SJCRH30 (cell line): Measurements from ENCODE around the gene FAM193A. TPM values are rescaled to one million over a fixed set of nuclear protein-coding genes. Genes with fewer than 3 reads are reported as not detected.
"Not testable (repeated sequence)": the region's sequence is repeated elsewhere in the genome, so short reads cannot be mapped to it uniquely, and the experiment has no call there.

Experiments
- DNase-seq, 2 experiments: peaks; one replicate each; pipeline ENCODE4 v3.0.0-alpha.2; 2015 to 2020
- H3K27ac ChIP-seq: fragments of 250-450 bp; sonication (Bioruptor Pico); 2 replicates; pipeline ENCODE4 v1.5.1; 2020; ENCODE audit warnings: mild to moderate bottlenecking, moderate library complexity
- H3K27me3 ChIP-seq: fragments of 250-450 bp; sonication (Bioruptor Pico); 2 replicates; pipeline ENCODE4 v1.5.1; 2020; ENCODE audit warnings: mild to moderate bottlenecking, moderate library complexity
- H3K36me3 ChIP-seq: fragments of 250-450 bp; sonication (Bioruptor Pico); 2 replicates; pipeline ENCODE4 v1.5.1; 2020; ENCODE audit warnings: mild to moderate bottlenecking, moderate library complexity
- H3K4me1 ChIP-seq: fragments of 250-450 bp; sonication (Bioruptor Pico); 2 replicates; pipeline ENCODE4 v1.5.1; 2020; ENCODE audit warnings: mild to moderate bottlenecking, moderate library complexity
- H3K4me3 ChIP-seq: fragments of 250-450 bp; sonication (Bioruptor Pico); 2 replicates; pipeline ENCODE4 v1.5.1; 2020; ENCODE audit warnings: mild to moderate bottlenecking, moderate library complexity
- H3K9me3 ChIP-seq: fragments of 250-450 bp; sonication (Bioruptor Pico); replicated peaks from 2 replicates; pipeline ENCODE4 v1.5.1; 2020; ENCODE audit warnings: mild to moderate bottlenecking, moderate library complexity
- total RNA-seq: library from RNA; depleted of rRNA; stranded (reverse); fragments of >200 nt; shearing (Covaris generic); gene quantifications from 2 replicates; pipeline ENCODE4 v1.2.3, GENCODE V29; 2014

Gene FAM193A
- total RNA-seq, 1 experiment from 2014 or later, result 20.4 TPM

DNA sequence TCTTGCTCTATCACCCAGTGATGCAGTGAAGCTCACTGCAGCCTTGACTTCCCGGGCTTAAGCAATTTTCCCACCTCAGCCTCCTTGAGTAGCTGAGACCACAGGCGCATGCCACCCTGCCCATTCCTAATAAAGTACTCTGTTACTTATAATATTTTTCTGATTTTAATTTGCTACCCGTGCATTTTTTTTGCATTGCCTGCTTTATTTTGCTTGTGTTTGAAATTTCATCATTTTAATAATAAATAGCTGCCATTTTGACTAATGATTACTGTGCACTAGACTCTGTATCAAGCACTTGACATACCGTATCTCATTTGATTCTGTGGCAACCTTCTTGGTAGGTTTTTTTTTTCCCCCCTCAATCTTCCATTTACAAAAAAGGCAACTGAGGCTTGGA, 41.7 kb downstream of the FAM193A start:
- Histone ChIP-seq H3K4me1 (peaks cover 12% of the 10 kb centered on the region), H3K27ac (no peak overlapping the region), H3K4me3 (no peak overlapping the region), H3K9me3 (peaks cover 5% of the 10 kb centered on the region; the same call in 1 of the 2 replicates), H3K27me3 (no peaks in the 10 kb centered on the region), H3K36me3 (peaks cover 2% of the 10 kb centered on the region; the same call in 1 of the 2 replicates)
- no peak for DNase-seq

DNA sequence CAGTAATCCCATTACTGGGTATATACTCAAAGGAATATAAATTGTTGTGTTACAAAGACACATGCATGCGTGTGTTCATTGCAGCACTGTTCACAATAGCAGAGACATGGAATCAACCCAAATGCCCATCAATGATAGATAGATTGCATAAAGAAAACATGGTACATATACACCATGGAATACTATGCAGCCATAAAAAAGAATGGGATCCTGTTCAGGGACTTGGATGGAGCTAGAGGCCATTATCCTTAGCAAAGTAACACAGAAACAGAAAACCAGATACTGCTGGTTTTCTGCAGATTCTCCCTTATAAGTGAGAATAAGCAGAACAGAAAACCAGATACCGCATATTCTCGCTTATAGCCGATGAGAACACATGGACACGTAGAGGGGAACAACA, 43.5 kb downstream of the FAM193A start:
- Histone ChIP-seq H3K36me3 (peaks cover 2% of the 10 kb centered on the region; the same call in 1 of the 2 replicates), H3K27ac (no peak overlapping the region), H3K4me3 (no peak overlapping the region), H3K27me3 (no peaks in the 10 kb centered on the region), H3K9me3 (peaks cover 5% of the 10 kb centered on the region; the same call in 1 of the 2 replicates), H3K4me1 (peaks cover 19% of the 10 kb centered on the region)
- no peak for DNase-seq

DNA sequence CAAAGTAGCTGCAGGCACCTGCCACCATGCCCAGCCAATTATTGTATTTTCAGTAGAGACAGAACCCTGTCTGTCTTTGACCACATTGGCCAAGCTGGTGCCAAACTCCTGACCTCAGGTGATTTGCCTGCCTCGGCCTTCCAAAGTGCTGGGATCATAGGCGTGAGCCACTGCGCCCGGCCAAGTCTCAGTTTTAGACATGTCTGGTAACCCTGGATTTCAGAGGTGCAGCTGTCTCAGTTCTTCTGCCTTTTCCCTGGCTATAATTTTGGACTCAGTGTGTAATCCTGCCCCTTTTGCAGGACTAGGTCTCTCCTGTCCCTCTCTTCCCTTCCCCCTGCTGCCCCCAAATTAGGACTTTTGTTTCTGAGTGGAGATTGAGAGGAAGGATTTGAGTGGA, 46.6 kb downstream of the FAM193A start:
- peak overlapping the region; percentile 57 for H3K27ac ChIP-seq

DNA sequence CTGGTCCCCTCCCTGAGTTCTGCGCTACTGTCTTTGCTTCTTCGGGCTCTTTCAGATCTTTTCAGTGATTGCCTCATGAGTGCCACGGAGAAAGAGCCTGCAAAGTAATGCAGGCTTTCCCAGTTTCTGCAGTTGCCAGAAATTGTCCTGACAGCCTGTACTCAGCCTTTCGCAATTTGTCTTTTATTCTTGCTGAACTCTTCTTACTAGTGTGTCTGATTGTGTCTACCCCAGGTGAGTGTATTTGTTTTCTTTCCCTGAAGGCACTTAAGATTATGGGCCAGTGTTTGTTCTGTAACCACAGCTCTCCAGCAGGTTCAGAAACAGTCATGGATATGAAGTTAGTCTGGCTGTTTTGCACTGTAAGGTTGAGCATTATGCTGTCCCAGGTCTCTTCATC, 47.1 kb downstream of the FAM193A start:
- Histone ChIP-seq H3K9me3 (peaks cover 5% of the 10 kb centered on the region; the same call in 1 of the 2 replicates), H3K4me1 (peaks cover 19% of the 10 kb centered on the region), H3K36me3 (no peaks in the 10 kb centered on the region), H3K4me3 (no peak overlapping the region), H3K27ac (peak overlapping the region; percentile 57), H3K27me3 (no peaks in the 10 kb centered on the region)
- DNase-seq, result no peak

More for the DNA sequence above, 46.6 kb downstream of the FAM193A start:
- H3K4me3 ChIP-seq, result no peak overlapping the region
- H3K36me3 ChIP-seq, result no peaks in the 10 kb centered on the region
- peak; percentile 47 to 72 for DNase-seq
- H3K27me3 ChIP-seq, result no peaks in the 10 kb centered on the region
- peaks cover 5% of the 10 kb centered on the region; the same call in 1 of the 2 replicates for H3K9me3 ChIP-seq
- H3K4me1 ChIP-seq, result peaks cover 19% of the 10 kb centered on the region

DNA sequence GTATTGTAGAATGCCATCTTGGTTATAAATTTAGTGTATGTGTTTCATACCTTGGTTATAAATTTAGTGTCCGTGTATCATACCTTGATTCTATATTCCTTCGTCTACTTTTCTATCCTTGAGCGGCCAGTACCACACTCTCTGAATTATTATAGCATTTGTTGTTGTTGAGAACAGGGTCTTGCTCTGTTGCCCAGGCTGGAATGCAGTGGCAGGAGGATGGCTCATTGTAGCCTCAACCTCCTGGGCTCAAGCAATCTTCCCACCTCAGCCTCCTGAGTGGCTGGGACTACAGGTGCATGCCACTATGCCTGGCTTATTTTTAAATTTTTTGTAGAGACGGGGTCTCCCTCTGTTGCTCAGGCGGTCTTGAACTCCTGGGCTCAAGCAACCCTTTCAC, 50.1 kb downstream of the FAM193A start:
- no peak for DNase-seq
- H3K4me1 ChIP-seq, result peaks cover 19% of the 10 kb centered on the region
- H3K36me3 ChIP-seq, result no peaks in the 10 kb centered on the region
- H3K9me3 ChIP-seq, result no peaks in the 10 kb centered on the region
- no peak overlapping the region for H3K4me3 ChIP-seq
- H3K27me3 ChIP-seq, result no peaks in the 10 kb centered on the region
- H3K27ac ChIP-seq, result no peak overlapping the region

DNA sequence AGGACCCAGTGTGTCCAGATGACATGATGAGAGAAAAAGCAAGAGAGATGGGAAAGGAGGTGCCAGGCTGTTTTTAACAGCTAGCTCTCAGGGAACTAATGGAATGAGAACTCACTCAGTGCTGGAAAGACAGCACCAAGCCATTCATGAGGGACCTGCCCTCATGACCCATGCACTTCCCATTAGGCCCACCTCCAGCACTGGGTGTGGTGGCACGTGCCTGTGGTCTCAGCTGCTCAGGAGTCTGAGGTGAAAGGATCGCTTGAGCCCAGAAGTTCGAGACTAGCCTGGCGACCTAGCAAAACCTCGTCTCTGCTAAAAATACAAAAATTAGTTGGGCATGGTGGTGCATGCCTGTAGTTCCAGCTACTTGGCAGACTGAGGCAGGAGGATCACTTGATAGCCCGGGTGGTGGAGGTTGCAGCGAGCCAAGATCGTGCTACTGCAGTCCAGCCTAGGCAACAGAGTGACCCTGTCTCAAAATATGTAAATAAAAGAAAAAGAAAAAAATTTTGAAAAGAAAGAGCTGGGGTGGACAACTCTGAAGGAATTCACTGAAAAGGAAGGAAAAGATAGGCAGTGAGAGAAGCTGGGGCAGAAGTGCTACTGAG, 50.9 kb downstream of the FAM193A start:
- Histone ChIP-seq H3K36me3 (no peaks in the 10 kb centered on the region), H3K9me3 (no peaks in the 10 kb centered on the region), H3K4me1 (peaks cover 14% of the 10 kb centered on the region), H3K27me3 (no peaks in the 10 kb centered on the region), H3K27ac (no peak overlapping the region), H3K4me3 (no peak overlapping the region)
- DNase-seq, result no peak

DNA sequence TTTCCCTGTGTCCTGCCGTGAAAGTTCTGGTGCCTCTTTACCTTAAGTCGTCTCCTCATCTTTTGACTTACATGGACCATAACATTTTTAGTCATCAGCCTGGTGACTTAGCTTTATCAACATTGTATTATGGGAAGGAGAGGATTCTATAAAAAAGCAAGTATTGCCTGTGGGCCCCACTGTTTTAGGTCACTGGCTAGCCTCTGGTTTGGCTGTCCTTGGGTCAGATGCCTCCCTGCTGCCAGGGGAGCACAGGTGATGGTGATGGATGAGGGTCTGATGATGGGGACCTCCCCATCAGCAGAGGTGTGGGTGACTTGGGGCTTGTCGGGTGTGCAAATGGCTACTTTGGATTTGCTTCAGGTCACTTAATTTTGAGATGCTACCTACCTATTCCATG, 51.8 kb downstream of the FAM193A start:
- no peak for DNase-seq
- H3K4me3 ChIP-seq, result no peak overlapping the region
- H3K4me1 ChIP-seq, result peaks cover 5% of the 10 kb centered on the region; the same call in 1 of the 2 replicates
- H3K27ac ChIP-seq, result no peak overlapping the region
- no peaks in the 10 kb centered on the region for H3K36me3 ChIP-seq
- no peaks in the 10 kb centered on the region for H3K9me3 ChIP-seq
- H3K27me3 ChIP-seq, result no peaks in the 10 kb centered on the region

DNA sequence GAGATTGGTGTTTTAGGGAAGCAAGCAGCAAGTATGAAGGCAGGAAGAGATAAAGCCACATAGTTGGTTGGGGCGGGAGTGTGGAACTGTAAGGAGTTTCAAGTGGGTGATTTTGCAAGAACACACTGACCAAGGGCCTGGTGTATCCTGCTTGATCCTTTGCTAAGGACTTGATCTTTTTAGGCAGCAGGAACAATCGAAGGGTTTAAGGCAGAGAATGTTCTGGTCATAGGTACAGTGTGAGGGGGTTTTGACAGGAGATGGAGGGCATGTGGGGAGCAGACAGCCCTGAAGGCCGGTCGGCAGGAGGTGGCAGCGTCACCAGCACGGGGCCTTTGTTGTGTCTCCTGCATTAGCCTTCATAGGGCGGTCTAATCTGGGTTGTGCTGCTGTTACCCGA, 54.7 kb downstream of the FAM193A start:
- no peak for DNase-seq
- H3K27ac ChIP-seq, result no peak overlapping the region
- H3K9me3 ChIP-seq, result no peaks in the 10 kb centered on the region
- no peaks in the 10 kb centered on the region for H3K27me3 ChIP-seq
- H3K36me3 ChIP-seq, result no peaks in the 10 kb centered on the region
- no peak overlapping the region for H3K4me3 ChIP-seq
- no peaks in the 10 kb centered on the region for H3K4me1 ChIP-seq

DNA sequence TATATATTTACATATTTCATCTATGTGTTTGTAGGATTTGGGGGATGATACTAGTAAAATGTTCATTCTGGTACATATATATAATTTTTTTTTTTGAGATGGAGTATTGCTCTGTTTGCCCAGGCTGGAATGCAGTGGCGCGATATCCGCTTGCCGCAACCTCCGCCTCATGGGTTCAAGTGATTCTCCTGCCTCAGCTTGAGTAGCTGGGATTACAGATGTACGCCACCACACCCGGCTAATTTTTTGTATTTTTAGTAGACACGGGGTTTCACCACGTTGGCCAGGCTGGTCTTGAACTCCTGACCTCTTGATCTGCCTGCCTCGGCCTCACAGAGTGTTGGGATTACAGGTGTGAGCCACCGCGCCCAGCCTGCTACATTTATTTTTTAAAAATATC, 55.6 kb downstream of the FAM193A start:
- H3K4me3 ChIP-seq, H3K4me1 ChIP-seq, DNase-seq, H3K36me3 ChIP-seq, H3K27me3 ChIP-seq, H3K9me3 ChIP-seq, H3K27ac ChIP-seq: not testable (repeated sequence)

DNA sequence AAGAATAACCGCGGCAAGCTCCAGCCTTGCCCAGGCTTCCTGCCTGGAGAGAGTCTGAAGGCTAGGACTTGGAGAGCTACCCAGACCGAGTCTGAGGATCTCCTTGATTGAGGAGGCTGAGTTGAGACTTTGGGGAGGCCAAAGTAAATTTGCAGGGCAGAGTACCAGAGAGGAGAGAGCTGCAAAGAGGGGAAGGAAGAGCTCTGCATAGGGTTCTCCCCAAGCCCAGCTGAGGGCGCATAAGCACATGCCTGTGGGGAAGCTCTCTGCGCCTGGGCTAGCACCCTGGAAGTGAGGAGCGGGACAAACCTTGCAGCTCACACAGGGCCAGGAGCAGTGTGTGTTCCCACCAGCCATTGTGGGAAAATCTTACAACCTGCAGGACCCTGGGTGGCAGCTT, 56.1 kb downstream of the FAM193A start:
- H3K4me1 ChIP-seq, result no peaks in the 10 kb centered on the region
- DNase-seq, result no peak
- no peaks in the 10 kb centered on the region for H3K9me3 ChIP-seq
- no peak overlapping the region for H3K27ac ChIP-seq
- 0 out of 2 replicates have a peak, but pooled peaks cover 2% of the 10 kb centered on the region for H3K36me3 ChIP-seq
- no peak overlapping the region for H3K4me3 ChIP-seq
- no peaks in the 10 kb centered on the region for H3K27me3 ChIP-seq

DNA sequence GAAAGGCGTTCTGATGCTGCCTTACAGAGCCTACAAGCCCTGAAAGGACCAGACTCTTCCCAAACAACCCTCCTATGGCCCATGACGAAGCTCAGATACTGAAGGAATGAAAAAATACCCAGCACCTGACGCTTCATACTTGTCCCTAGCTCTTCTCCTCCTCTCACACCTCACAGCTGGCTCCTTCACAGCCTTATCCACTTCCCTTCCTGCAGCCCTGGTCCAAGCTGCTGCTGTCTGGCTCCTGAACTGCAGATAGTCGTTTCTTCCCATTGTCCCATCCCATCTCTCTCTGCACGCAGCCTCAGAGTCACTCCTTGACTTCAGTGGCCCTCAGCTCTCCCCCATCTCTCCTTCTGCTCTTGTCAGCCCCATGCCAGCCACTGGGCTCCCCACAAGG, 56.6 kb downstream of the FAM193A start:
- H3K27me3 ChIP-seq, result no peaks in the 10 kb centered on the region
- no peak overlapping the region for H3K4me3 ChIP-seq
- no peak for DNase-seq
- H3K27ac ChIP-seq, result no peak overlapping the region
- no peaks in the 10 kb centered on the region for H3K4me1 ChIP-seq
- no peaks in the 10 kb centered on the region for H3K9me3 ChIP-seq
- 0 out of 2 replicates have a peak, but pooled peaks cover 2% of the 10 kb centered on the region for H3K36me3 ChIP-seq

DNA sequence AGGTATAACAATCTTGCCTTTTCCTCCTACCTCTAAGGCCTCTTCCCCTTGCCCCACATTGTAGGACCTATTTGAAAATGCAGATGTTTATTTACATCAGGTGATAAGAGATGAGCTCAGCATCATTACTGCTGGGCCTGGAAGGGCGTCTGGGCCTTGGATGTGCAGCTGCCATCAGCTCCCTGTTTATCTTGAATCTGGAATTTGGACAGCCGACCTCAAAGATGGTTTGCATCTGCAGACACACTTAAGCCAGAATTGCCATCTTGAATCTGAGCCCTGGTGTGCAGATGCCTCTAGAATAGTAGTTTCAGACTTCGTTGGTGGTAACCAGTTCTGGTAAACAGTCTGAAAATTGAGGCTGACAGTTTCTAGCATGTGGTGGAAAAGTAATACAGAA, 59.0 kb downstream of the FAM193A start:
- H3K4me3 ChIP-seq, result no peak overlapping the region
- no peak for DNase-seq
- H3K36me3 ChIP-seq, result peaks cover 6% of the 10 kb centered on the region; the same call in 1 of the 2 replicates
- H3K9me3 ChIP-seq, result no peaks in the 10 kb centered on the region
- H3K4me1 ChIP-seq, result no peaks in the 10 kb centered on the region
- no peaks in the 10 kb centered on the region for H3K27me3 ChIP-seq
- H3K27ac ChIP-seq, result no peak overlapping the region

DNA sequence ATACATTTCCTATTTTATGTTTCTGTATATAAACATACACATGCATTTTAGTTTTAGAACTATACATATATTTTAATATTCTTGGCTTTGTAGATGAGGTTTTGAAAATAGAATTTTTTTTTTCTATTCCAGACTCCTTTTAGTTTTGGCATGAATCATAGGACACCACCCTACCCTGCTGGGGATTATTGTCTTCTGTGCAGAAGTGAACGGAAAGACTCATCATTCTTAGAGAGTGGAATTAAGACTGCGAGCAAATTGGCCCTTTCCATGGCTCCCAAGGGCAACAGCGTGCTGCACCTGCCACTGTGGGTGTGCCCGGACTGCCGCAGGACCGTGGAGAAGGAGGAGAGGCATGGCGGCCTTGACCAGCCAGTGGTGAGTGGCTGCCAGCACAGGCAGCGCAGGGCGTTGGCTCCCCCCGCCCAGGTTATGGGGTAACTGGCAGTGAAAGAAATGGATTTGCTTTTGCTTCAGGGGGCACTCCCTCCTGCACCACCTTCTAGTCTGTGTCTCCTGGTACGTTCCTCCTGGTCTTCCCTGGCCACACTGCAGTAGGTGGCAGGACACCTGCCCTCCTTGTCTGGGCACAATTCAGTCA, 59.6 kb downstream of the FAM193A start:
- H3K27me3 ChIP-seq, result no peaks in the 10 kb centered on the region
- no peak overlapping the region for H3K4me3 ChIP-seq
- no peaks in the 10 kb centered on the region for H3K4me1 ChIP-seq
- H3K27ac ChIP-seq, result no peak overlapping the region
- peaks cover 6% of the 10 kb centered on the region; the same call in 1 of the 2 replicates for H3K36me3 ChIP-seq
- H3K9me3 ChIP-seq, result no peaks in the 10 kb centered on the region
- DNase-seq, result no peak

DNA sequence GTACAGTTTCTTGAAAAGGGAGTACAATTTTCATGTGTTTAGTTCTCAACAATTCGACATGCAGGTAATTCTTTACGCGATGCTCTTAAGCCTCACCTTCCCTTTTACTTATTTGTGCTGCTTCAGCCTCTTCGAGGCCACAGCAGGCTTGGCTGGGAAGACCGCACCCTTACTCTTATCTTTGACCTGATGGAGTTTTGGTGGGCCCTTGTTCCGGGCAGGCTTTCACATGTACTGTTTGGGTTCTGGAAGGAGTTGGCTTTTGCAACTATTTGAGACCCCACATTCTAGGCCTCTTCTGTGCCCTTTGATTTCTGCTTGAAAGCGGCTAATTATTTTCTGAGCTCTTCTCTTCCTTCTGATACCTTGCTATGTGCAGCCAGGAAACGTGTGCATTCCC, 60.2 kb downstream of the FAM193A start:
- Histone ChIP-seq H3K27ac (no peak overlapping the region), H3K4me3 (no peak overlapping the region), H3K36me3 (peaks cover 6% of the 10 kb centered on the region; the same call in 1 of the 2 replicates), H3K4me1 (no peaks in the 10 kb centered on the region), H3K27me3 (no peaks in the 10 kb centered on the region), H3K9me3 (no peaks in the 10 kb centered on the region)
- DNase-seq, result no peak

DNA sequence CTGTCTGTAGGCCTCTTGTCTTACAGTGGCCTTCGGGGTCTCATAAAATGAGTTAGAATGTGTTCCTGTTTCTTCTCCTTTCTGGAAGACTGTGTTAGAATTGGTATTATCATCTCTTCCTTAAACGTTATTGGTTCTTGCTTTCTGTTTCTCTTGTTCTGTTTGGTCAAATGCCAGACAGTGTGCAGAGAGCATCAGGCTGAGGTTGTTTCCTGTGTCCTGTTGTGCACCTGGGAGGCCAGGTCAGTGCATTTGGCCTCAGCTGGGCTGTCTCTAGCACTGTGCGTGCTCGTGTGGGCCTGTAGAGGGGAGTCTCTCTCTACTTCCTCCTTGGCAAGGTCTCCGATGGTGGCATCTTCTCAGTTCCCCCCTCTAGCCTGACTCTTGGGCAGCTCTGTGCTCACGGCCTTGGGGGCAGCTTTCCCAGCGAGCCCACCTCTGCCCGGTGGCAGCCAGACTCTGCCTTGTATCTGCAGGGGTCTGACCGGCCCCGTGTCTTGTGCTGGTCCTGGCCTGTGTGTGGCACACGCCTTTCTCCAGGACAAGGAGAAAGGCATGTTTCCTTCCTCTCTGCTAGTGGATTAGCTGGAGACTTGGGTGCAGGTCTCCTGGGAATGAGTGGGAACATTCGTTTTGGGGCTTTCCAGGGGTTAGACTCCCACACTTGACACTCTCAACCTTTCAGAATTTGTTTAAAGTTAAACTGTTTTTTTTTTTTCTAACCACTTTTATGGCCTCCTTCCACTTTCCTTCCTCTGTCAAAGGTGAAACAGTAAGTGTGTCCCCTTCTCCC, 62.3 kb downstream of the FAM193A start:
- Histone ChIP-seq H3K27ac (no peak overlapping the region), H3K4me1 (no peaks in the 10 kb centered on the region), H3K36me3 (peaks cover 16% of the 10 kb centered on the region), H3K27me3 (no peaks in the 10 kb centered on the region), H3K9me3 (no peaks in the 10 kb centered on the region), H3K4me3 (no peak overlapping the region)
- no peak for DNase-seq
